ENCODE results near the gene STAT5A. TPM values are rescaled to one million over a fixed set of nuclear protein-coding genes. Genes with fewer than 3 reads are reported as not detected.

STAT5A gene
- total RNA-seq, 4 donors from 2014 or later, result 151 to 200 (median 171) TPM

DNA sequence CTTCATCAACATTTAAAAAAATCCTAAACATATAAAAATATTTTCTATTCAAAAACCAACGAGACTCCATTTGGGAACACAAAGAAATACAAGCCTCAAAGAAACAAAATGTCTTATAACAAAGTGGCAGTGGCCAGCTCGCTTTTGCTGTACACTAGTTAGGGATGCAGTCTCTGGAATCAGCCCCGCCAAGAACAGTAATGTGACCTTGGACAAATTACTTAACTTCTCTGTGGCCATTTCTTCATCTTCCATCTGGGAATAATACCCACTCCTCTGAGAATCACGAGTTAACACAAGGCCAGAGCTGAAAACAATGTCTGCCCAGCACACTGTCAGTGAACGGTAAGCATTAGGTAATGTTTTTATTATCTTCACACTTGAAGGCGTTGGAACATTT is 17.7 kb upstream of the STAT5A start:
- DNase-seq (ENCODE audit: low spot score) (no peak), ATAC-seq (ENCODE audit: low FRiP score) (no peak)
- no peak for TF ChIP-seq CTCF (IDR thresholded peaks at IDR 0.05)

DNA sequence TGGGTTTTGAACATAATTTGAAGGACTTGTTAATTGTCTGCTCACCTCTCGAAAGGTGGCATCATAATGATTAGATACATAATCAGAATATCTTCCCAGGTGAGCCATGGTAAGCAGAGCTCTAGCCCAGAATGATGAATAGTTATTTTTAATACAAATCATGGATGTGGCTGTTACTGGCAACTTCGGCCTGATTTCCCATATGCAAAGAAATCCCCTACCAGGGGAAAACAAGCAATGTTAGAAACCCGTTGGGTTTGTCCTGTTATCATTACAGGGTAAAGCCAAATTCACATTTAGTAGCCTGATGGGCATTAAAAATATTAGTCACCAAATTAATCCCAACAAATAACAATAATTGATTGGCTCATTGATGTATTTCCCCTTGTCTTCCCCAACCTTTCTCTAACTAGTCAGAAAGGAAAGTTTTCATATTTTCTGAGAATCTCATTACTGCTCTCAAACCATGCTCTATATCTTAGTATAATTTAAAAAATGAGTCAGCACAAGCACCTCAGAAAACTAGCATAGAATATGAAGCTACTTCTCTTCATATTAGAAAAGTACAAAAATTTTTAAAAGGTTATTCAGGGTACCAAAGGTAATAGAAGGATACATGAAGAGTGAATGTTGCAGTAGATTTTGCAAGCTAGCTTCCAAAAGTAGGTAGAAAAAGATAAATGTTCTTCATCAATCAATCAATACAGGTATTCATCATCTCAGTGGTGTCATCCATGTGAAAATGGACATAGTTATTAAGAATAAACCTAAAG is 17.1 kb upstream of the STAT5A start:
- TF ChIP-seq CTCF (IDR thresholded peaks at IDR 0.05), result no peak
- ATAC-seq (ENCODE audit: low FRiP score) (no peak), DNase-seq (ENCODE audit: low spot score) (no peak)

- DNase-seq (ENCODE audit: low spot score) (no peak), ATAC-seq (ENCODE audit: low FRiP score) (no peak)
- no peak for TF ChIP-seq CTCF (IDR thresholded peaks at IDR 0.05)
These were observed 16.6 kb upstream of the STAT5A start for GRCh38 chr17:42271779-42272035.

- no peak for ATAC-seq (ENCODE audit: low FRiP score)
- no peak for TF ChIP-seq CTCF (IDR thresholded peaks at IDR 0.05)
- no peak for DNase-seq (ENCODE audit: low spot score)
These were observed 16.0 kb upstream of the STAT5A start for GRCh38 chr17:42272162-42272907.

DNA sequence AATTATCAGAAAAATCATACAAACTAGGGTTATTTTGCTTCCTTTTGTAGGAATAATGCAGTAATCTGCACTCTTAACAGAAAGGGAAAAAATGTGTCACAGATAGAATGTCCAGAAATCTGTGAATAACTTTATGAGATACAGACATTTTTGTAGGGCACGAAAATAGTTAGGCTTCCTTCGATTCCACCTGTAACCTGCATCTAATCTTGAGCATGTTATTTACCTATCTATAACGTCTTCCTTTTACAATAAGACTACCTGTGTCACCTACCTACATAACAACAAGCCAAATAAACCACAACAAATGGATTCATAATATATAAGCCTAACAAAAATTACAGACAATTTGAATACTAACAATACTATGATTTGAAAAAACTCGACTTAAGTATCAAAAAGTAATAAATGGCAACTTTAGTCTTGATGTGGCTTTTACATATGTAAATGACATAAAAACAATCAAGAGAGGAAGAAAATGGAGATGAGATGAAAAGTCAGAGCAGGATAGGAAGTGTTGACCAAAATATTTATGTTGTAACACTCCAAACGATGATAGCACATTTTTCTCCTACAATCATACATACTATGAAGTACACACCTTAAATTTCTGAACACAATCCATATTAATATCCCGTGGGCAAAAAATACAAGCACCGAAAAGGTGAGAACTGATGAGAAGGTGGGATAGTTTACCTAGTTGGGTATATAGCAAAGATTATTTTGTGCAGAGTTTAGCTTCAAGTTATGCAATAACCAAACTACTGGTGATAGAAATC is 14.6 kb upstream of the STAT5A start:
- no peak for TF ChIP-seq CTCF (IDR thresholded peaks at IDR 0.05)
- no peak for ATAC-seq (ENCODE audit: low FRiP score)
- no peak for DNase-seq (ENCODE audit: low spot score)

DNA sequence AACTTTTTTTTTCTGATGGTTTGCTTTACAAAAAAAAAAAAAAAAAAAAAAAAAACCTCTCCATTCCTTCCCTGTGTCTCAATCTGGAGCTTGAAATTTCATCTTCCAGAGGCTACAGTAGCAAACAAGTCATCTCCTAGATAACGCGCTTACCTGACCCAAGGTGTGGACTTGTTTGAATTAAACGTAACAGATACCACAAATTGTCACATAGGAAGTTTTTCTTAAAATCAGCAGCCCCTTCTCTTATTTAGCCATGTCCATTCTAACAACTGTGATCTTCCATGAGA is 14.1 kb upstream of the STAT5A start:
- ATAC-seq (ENCODE audit: low FRiP score), result no peak
- no peak for DNase-seq (ENCODE audit: low spot score)
- TF ChIP-seq CTCF (IDR thresholded peaks at IDR 0.05), result no peak
